ENCODE results near the gene AKAP6. TPM values are rescaled to one million over a fixed set of nuclear protein-coding genes. Genes with fewer than 3 reads are reported as not detected.

Gene AKAP6
- total RNA-seq, 1 experiment from 2014 or later = 1.9 TPM

GRCh38 chr14:32310876-32311275 is 18.2 kb upstream of the AKAP6 start:
- Histone ChIP-seq H3K4me2 (ENCODE audit: low read length) (no peak overlapping the region), H4K20me1 (ENCODE audit: insufficient read depth) (no peaks in the 10 kb centered on the region), H3K27me3 (ENCODE audit: insufficient read depth, low read length) (no peaks in the 10 kb centered on the region), H2AFZ (ENCODE audit: low read depth, low read length, poor library complexity, severe bottlenecking) (no peak overlapping the region), H3K9me3 (ENCODE audit: control insufficient read depth in 1 of 2, insufficient read depth in 1 of 2, low read depth in 1 of 2, low read length in 2 of 2) (no peaks in the 10 kb centered on the region), H3K9ac (ENCODE audit: low read length) (no peak overlapping the region), H3K27ac (ENCODE audit: low read depth, low read length) (no peak overlapping the region), H3K36me3 (ENCODE audit: control insufficient read depth in 1 of 2, insufficient read depth in 2 of 2, low read length in 2 of 2) (no peaks in the 10 kb centered on the region), H3K4me3 (replicated peaks in 1 of 2; ENCODE audit: low read depth in 1 of 2, low read length in 2 of 2) (no peak overlapping the region), H3K79me2 (ENCODE audit: insufficient read depth, low read length) (no peaks in the 10 kb centered on the region), H3K9me2 (ENCODE audit: insufficient read depth) (no peaks in the 10 kb centered on the region), H3K4me1 (ENCODE audit: control insufficient read depth in 1 of 2, insufficient read depth in 2 of 2, low read length in 2 of 2) (no peaks in the 10 kb centered on the region)
- RAD21 ChIA-PET (ENCODE audit: low non-redundant PET in 1 of 2, low total read pairs in 2 of 2, uncharacterized antibody in 2 of 2, unreplicated experiment in 2 of 2) = no interaction called here
- TF ChIP-seq RAD21 (IDR thresholded peaks at IDR 0.05; ENCODE audit: low read depth) (no peak), SIN3A (IDR thresholded peaks at IDR 0.05; ENCODE audit: low read depth) (no peak), CEBPB (IDR thresholded peaks at IDR 0.05; ENCODE audit: low read depth) (no peak), REST (IDR thresholded peaks at IDR 0.05; ENCODE audit: low read depth) (no peak), EZH2 (IDR thresholded peaks at IDR 0.05) (no peak), CBX3 (IDR thresholded peaks at IDR 0.05; ENCODE audit: low read depth) (no peak), POLR2AphosphoS5 (IDR thresholded peaks at IDR 0.05; ENCODE audit: low read depth, low read length) (no peak), ELF1 (IDR thresholded peaks at IDR 0.05; ENCODE audit: borderline replicate concordance, low read depth) (no peak), ATF3 (IDR thresholded peaks at IDR 0.05) (no peak), FOSL1 (IDR thresholded peaks at IDR 0.05; ENCODE audit: low read depth) (no peak)
- POLR2A ChIA-PET = no interaction called here
- no peak for ATAC-seq
- no TSS peak for BruUV-seq (replicated peaks)
- intact Hi-C loops (cut with micrococcal nuclease) = no loop called here
- CTCF ChIA-PET = no interaction called here
- DNase-seq (ENCODE audit: low read depth, low spot score) = no peak
